Kidney tubule cell (primary cell): ENCODE measurements around the gene RGS4.

Source experiments
- DNase-seq: peaks from one replicate; pipeline ENCODE4 v3.0.0-alpha.2; 2018; ENCODE audit warnings: low spot score

The RGS4 gene

DNA sequence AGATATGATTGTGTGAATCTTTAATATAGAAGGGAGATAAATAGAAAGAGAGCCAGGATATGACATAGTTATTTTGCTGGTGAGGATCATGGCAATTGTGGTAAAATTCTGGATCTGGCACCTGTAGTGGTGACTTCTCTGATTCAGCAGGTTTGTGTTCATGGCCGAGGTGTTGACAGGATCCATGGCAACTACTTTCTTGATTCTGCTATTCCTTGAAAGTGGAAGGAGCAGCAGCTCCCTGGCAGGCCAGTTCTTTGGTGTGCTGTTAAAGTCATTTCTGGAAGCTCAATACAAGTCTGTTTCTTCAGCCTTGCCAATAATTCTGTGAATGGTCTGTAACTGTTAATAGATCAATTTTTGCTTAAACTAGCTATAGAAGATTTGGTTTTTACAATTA, 33.4 kb downstream of the RGS4 start:
- no peak for DNase-seq

DNA sequence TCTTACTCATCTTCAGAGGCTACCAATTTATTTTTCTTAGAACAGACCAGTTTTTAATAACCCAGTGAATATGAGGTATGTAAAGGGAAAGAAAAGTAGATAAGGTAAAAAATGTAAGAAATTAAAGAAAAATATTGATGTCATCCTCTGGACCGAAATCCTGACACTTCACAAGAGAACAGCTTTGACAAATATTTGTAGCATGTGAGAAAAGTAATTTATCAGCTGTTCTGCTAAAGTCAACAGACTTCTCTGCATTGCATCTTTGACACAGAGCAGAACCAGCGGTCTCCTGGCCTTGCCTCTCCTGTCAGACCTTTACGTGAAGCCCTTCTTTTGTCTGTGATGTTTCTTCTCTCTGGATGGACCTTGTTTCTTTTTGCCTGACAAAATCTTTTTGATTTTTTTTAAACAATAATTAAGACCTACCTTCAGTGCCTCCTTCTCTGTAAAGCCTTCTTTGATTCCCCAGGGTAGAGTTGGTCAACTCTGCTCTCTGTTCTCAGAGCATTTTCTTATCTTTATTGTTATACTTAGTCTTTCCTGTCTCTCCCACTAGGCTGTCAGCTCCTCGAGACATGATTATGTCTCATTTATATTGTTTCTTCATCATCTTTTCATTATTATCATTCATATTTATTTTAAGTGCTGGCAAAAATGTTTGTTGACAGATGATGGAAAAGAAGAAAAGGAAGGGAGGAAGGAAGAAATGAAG, 35.4 kb downstream of the RGS4 start:
- DNase-seq, result no peak

GRCh38 chr1:163106364-163106987, 37.3 kb downstream of the RGS4 start:
- DNase-seq, result no peak

- no peak for DNase-seq
Measured at GRCh38 chr1:163107655-163108054, 38.5 kb downstream of the RGS4 start.

GRCh38 chr1:163115887-163116286, 46.7 kb downstream of the RGS4 start:
- DNase-seq, result no peak

DNA sequence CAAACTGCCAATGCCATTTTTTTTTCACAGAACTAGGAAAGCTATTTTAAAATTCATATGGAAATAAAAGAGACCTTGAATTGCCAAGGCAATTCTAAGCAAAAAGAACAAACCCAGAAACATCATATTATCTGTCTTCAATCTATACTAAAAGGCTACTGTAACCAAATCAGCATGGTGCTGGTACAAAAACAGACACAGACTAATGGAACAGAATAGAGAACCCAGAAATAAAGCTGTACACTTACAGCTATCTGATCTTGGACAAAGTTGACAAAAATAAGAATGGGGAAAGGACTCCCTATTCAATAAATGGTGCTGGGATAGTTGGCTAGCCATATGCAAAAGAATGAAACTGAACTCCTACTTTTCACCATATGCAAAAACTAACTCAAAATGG, 50.5 kb downstream of the RGS4 start:
- DNase-seq, result no peak

DNA sequence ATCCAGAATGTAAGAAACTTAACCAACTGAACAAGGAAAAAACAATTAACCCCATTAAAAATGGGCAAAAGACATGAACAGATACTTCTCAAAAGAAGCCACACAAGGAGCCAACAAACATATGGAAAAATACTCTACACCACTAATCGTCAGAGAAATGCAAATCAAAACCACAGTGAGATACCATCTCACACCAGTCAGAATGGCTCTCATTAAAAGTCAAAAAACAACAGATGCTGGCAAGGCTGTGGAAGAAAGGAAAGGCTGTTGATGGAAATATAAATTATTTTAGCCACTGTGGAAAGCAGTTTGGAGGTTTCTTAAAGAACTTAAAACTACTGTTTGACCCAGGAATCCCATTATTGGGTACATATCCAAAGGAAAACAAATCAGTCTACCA, 51.2 kb downstream of the RGS4 start:
- no peak for DNase-seq

DNA sequence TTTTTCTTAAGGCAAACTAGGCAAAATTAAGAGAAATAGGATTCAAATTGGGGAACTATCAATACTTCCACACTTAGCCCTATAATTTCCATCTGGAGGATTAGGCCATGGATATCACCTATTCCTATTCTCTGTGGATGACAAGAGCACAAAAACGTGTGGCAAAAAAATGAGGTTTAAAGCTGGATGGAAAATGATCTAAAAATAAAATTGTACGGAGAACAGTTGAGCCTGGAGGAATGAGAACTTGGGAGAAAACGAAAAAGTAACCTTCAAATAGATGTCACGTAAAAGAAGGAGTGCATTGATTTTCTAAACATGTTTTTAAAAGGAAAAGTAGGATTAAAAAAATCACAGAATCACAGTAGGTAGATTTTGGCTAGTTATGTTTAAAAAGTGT, 55.7 kb downstream of the RGS4 start:
- no peak for DNase-seq
